ENCODE results near the gene LIPA.

DNA sequence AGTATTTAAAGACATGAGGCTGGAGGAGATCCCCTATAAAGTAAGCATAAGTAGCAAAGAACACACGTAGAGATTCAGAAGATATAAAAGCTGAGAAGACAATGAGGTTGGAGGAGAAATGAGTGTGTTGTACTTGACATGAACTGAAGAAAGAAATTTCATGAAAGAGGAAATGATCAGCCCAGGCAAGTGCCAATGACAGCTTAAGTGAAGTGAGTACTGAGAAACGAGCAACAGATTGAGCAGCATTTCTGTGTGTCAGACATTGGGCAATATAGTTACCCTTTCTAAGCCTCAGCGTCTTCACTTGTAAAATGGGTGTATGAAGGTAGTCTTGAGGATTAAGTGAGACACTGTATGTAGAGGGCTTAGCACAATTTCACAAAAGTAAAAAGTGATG is 4.8 kb upstream of the LIPA start:
- TF ChIP-seq ARNTL (CRISPR knock-in tag; IDR thresholded peaks at IDR 0.05; ENCODE audit: borderline replicate concordance, low read depth) (no peak), ZFP3 (CRISPR knock-in tag; IDR thresholded peaks at IDR 0.05) (no peak), ESRRG (CRISPR knock-in tag; IDR thresholded peaks at IDR 0.05) (no peak), GLIS3 (CRISPR knock-in tag; IDR thresholded peaks at IDR 0.05) (no peak)
